HAP-1 (cell line): Measurements from ENCODE around the gene FSTL4.
"Not testable (repeated sequence)": the region's sequence is repeated elsewhere in the genome, so short reads cannot be mapped to it uniquely, and the experiment has no call there.

Experiments used
- DNase-seq, 2 experiments: peaks; one replicate each; pipeline ENCODE4 v3.0.0-alpha.2; 2016 to 2020; ENCODE audit warnings: low spot score in 2 of 2
- H3K27me3 ChIP-seq: fragments of 250-450 bp; sonication (Bioruptor Pico); 2 replicates; pipeline ENCODE4 v1.5.1; 2020; ENCODE audit warnings: low read depth, mild to moderate bottlenecking, moderate library complexity
- H3K36me3 ChIP-seq: fragments of 250-450 bp; sonication (Bioruptor Pico); replicated peaks from 2 replicates; pipeline ENCODE4 v1.5.1; 2020; ENCODE audit warnings: mild to moderate bottlenecking
- H3K4me1 ChIP-seq: fragments of 250-450 bp; sonication (Bioruptor Pico); 2 replicates; pipeline ENCODE4 v1.5.1; 2020; ENCODE audit warnings: mild to moderate bottlenecking
- H3K4me3 ChIP-seq: fragments of 250-450 bp; sonication (Bioruptor Pico); 2 replicates; pipeline ENCODE4 v1.5.1; 2020; ENCODE audit warnings: mild to moderate bottlenecking, moderate library complexity
- H3K9me3 ChIP-seq: fragments of 250-450 bp; sonication (Bioruptor Pico); 2 replicates; pipeline ENCODE4 v1.5.1; 2020; ENCODE audit warnings: mild to moderate bottlenecking, moderate library complexity
- in situ Hi-C: fragments of 300-500 bp; cut with MboI; formaldehyde crosslinking; loops from 3 replicates; pipeline ENCODE4 v1.14.3; 2020; ENCODE audit warnings: low sequenced_read_pairs, inconsistent platforms, mixed read lengths

FSTL4 gene

DNA sequence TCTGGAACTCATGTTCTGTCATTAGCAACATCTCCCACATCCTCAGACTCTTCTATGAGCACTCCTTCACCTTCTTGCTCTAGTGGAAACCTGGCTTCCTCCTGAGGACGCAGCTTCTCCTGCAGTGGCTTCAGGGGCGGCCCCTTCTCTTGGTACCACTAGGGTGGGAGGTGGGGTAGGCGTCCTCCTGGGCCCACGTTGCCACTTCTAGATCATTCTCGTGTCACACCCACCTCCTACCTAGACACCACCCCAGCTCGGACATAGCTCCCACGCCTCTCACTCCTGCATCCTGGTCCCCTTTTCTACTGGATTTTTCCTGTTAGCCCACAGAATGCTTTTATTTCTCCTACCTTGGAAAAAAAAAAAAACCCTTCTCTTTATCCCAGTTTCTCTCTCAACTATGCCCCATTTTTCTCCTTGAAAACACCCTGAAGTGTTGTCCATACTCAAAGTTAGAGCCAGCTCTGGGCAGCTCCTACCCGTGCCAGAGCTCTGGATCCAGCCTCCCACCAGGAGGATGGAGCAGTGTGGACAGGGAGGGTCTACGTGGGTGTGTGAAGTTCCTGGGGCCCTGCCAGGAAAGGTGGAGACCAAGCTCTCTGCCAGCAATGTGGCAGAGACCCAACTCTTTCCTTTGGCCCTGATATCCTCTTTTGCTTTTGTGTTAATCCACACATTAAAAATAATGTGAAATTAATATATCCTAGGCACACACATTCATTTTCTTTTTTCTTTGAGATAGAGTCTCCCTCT lies 381.3 kb downstream of the FSTL4 start:
- Histone ChIP-seq H3K27me3 (no peaks in the 10 kb centered on the region), H3K4me1 (no peaks in the 10 kb centered on the region), H3K36me3 (no peaks in the 10 kb centered on the region), H3K4me3 (no peak overlapping the region), H3K9me3 (no peaks in the 10 kb centered on the region)
- in situ Hi-C loops = no loop called here
- DNase-seq = no peak

DNA sequence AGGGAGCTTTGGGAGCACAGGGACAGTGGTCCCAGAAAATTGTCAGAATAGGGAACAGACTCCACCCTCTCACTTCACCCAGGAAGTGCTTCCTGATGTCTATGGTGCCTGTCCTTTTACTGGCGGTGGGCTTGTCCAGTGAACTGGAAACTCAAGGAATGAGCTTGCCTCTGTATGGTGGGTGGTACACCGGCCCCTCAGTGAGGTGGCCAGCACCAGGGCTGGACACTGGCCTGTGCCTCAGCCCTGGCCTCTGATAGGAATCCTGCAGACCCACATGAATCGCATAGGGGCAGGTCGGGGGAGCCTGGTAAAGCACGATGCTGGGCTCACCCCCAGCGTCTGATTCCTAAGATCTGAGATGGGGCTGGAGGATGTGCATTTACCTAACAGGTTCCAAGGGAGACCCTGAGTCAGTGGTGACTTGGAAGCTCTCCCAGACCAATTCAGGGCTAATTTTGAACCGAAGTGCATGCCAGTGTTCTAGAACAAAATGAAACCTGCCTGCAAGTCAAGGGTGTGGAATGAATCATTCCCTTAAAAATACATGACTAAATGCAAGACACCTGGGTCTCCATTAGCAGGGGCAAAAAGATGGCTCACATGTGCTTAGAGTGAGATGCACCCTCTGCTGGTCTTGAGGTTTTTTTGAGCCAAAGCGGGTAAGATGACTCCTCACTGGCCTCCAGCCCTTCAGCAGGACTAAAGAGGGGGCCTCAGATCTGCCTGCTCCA lies 382.2 kb downstream of the FSTL4 start:
- no peak for DNase-seq
- in situ Hi-C loops = no loop called here
- H3K4me1 ChIP-seq = no peaks in the 10 kb centered on the region

DNA sequence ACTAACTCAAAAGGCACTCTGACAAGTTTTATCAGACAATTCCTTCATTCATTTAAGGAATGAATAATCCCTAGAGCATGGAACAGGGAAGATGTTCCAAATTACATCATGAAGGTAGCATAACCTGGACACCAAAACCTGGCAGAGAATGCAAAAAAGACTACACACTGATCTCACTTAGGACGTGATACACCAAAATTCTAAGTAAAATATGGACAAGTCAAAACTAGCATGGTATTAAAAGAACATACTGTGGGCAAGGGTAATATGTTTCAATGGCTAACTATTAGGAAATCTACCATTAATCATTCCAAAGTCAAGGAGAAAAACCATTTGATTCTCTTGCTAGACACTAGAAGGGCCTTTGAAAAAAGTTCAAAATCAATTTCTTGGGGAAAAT lies 384.0 kb downstream of the FSTL4 start:
- Histone ChIP-seq H3K4me3 (no peak overlapping the region), H3K36me3 (no peaks in the 10 kb centered on the region), H3K9me3 (no peaks in the 10 kb centered on the region), H3K4me1 (no peaks in the 10 kb centered on the region), H3K27me3 (no peaks in the 10 kb centered on the region)
- in situ Hi-C loops = no loop called here
- no peak for DNase-seq

More for the DNA sequence above, 382.2 kb downstream of the FSTL4 start:
- H3K4me3 ChIP-seq = no peak overlapping the region
- no peaks in the 10 kb centered on the region for H3K9me3 ChIP-seq
- H3K36me3 ChIP-seq = no peaks in the 10 kb centered on the region
- no peaks in the 10 kb centered on the region for H3K27me3 ChIP-seq

DNA sequence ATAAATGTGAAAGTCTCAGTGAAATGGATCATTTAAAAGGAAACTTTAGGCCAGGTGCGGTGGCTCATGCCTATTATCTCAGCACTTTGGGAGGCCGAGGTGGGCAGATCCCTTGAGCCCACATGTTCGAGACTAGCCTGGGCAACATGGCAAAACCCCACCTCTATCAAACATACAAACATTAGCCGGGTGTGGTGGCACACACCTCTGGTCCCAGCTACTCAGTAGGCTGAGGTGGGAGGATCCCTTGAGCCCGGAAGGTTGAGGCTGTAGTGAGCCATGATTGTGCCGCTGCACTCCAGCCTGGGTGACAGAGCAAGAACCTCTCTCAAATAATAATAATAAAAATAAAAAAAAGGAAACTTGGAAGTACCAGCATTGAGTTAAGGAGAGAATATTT lies 384.4 kb downstream of the FSTL4 start:
- no peaks in the 10 kb centered on the region for H3K36me3 ChIP-seq
- no peaks in the 10 kb centered on the region for H3K4me1 ChIP-seq
- no peak for DNase-seq
- H3K27me3 ChIP-seq = no peaks in the 10 kb centered on the region
- no peak overlapping the region for H3K4me3 ChIP-seq
- in situ Hi-C loops = no loop called here
- no peaks in the 10 kb centered on the region for H3K9me3 ChIP-seq

DNA sequence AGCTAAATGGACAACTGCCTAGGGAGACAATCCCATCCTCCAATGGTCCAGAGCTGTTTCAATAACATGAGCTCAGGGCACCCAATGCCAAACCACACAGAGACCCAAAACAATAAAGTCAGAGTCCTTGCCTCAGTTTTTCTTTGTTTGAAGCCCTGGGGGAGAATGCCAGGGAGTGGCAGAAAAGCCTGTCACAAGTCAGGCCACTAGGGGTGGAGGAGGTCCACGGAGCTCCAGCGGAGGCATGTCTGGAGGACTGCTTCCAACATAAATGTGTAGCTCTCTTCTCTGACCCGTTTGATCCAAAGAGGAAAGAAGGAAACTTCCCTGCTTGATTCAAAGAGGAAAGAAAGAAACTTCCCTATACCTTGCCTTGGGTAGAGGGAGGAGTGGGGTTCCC lies 385.3 kb downstream of the FSTL4 start:
- DNase-seq = no peak
- no peaks in the 10 kb centered on the region for H3K9me3 ChIP-seq
- H3K36me3 ChIP-seq = no peaks in the 10 kb centered on the region
- no peak overlapping the region for H3K4me3 ChIP-seq
- in situ Hi-C loops = no loop called here
- no peaks in the 10 kb centered on the region for H3K27me3 ChIP-seq
- H3K4me1 ChIP-seq = no peaks in the 10 kb centered on the region

DNA sequence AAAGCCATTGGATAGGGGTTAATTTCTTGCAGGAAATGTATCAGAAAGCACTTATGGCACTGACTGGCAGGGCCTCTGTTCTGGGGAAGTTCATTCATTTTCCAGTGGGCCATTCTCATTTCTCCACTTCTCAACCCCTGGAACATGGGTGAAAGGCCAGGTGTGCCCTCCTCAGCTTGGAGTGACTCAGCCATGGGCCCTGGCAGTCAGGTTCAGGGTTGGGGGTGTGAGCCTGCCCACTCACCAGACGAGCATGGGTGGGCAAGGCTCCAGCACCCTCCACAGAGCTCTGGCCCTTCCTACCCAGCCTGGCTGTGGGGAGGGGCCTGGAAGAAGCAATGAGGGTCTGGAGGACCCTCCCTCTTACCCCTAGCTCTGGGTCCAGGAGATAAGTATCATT lies 386.2 kb downstream of the FSTL4 start:
- in situ Hi-C loops = no loop called here
- H3K36me3 ChIP-seq = no peaks in the 10 kb centered on the region
- H3K4me1 ChIP-seq = no peaks in the 10 kb centered on the region
- no peak overlapping the region for H3K4me3 ChIP-seq
- no peak for DNase-seq
- no peaks in the 10 kb centered on the region for H3K9me3 ChIP-seq
- H3K27me3 ChIP-seq = no peaks in the 10 kb centered on the region

DNA sequence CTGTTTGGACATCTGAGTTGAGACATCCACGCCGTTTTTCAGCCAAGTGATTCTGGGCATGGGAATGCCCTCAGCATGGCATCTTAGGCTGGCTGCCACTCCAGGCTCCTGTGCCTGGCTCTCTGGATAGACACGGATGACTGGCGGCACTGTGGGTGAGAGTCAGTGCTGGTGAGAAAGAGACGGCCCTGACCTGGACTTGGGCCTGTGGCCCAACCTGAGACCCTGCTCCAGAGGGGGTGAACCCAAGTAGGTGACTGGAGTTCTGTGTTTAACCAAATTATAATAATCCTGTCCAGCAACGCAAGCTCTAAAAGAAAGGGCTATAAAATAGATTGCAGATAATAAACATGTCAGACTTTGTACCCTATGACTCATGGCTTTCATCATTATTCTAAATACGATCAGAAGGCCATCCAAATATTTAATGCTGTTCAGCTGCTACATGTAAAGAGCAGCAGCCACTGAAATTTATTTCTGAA lies 386.6 kb downstream of the FSTL4 start:
- no peaks in the 10 kb centered on the region for H3K9me3 ChIP-seq
- no peaks in the 10 kb centered on the region for H3K27me3 ChIP-seq
- no peaks in the 10 kb centered on the region for H3K4me1 ChIP-seq
- in situ Hi-C loops = no loop called here
- no peaks in the 10 kb centered on the region for H3K36me3 ChIP-seq
- H3K4me3 ChIP-seq = no peak overlapping the region
- no peak for DNase-seq

DNA sequence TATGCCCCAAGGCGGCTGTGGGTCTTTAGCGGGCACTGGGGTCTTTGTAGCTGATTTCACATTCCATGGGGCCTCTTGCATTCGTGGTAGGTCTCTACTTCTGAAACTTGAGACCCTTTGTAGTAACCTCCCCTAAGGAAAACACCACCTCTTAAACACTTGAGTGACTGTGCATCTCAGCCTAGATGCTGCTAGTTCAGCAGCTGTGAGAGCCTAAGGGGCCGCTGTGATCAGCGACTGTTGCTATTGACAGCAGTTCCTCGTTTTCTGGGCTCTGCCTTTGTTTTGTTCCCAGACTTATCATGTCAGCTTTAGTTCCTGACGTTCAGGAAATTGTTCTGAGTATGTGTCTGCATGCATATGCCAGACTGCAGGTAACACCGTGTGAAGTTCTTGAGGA lies 389.4 kb downstream of the FSTL4 start:
- in situ Hi-C loops = no loop called here
- DNase-seq = no peak

DNA sequence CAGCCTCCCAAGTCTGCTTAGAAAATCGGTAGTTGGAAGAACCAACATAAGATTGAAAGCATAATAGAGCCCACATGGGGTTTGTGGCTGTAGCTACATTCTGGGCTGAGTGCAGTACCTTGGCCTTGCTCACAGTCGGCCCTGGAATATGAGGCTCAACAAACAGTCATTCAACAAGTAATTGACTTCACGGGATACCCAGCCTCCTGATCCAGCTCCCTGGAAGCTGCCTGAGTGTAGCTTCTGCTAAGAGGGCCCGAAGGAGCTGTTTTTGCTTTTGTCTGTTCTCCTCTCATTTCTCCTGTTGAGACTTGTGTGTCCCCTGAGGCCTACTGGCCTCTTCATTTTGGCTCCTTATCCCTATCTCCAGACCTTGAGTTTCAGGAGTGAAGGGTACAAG lies 389.8 kb downstream of the FSTL4 start:
- H3K9me3 ChIP-seq = no peaks in the 10 kb centered on the region
- in situ Hi-C loops = no loop called here
- H3K4me3 ChIP-seq = no peak overlapping the region
- H3K36me3 ChIP-seq = no peaks in the 10 kb centered on the region
- DNase-seq = no peak
- no peaks in the 10 kb centered on the region for H3K27me3 ChIP-seq
- H3K4me1 ChIP-seq = no peaks in the 10 kb centered on the region

More for the DNA sequence above, 389.4 kb downstream of the FSTL4 start:
- Histone ChIP-seq H3K27me3 (no peaks in the 10 kb centered on the region), H3K4me1 (no peaks in the 10 kb centered on the region), H3K9me3 (no peaks in the 10 kb centered on the region), H3K36me3 (no peaks in the 10 kb centered on the region), H3K4me3 (no peak overlapping the region)

DNA sequence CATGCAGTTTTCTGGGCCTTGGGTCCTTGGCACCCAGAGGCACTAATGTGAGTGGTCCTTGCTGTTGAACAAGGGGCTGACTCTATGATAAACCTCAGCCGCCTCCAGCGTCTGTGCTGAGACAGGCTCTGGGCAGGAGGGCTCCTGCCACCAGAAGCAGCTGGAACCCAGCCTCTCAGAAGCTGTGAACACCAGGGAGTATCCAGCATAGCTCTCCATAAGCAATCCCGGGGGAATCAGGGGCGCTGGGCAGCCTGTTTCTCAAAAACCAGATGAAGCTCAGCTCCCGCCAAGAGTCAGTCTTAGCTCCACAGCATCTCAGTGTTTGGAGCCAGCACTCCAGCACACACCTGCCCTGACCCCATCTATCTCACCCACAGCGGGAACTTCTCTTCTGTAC lies 390.3 kb downstream of the FSTL4 start:
- Histone ChIP-seq H3K4me1 (no peaks in the 10 kb centered on the region), H3K36me3 (no peaks in the 10 kb centered on the region), H3K27me3 (no peaks in the 10 kb centered on the region), H3K4me3 (no peak overlapping the region), H3K9me3 (no peaks in the 10 kb centered on the region)
- no peak for DNase-seq
- in situ Hi-C loops = no loop called here

DNA sequence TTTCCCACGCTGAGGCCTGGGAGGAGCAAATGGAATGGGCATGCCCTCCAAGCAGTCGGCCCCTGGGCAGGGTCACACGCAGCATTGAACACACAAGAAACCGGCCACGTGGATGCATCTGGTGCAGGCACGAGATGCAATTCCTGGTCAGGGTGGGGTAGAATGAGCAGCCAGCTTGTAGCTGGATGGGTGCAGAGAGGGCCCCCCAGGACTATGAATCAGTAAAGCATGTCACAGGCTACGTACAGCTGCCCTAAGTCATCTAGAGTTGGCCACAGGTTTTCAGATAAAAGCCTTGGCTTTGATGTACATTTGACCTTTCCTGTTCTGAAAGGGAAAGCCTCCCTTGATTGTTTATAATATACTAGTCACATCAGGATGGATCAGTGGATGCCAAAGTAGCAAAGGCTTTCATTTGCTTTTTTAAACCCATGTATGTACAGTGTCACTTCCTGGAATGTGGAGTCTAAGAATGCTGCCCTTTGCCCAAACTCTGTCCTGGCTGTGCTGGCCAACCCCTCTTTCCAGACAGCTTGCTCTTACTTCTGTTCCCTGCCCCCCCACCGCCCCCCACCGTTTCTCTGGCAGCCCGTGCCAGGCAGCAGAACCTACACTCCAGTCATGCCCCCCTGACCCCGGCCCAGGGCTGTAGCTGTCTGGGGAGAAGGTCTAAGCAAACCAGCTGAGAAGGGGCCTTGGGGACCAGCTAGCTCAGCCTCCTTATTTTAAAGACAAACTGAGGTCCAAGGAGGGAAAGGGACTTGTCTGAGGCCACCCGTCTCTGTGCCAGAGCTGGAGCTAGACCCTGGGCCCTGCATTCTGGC lies 391.3 kb downstream of the FSTL4 start:
- in situ Hi-C loops = no loop called here

DNA sequence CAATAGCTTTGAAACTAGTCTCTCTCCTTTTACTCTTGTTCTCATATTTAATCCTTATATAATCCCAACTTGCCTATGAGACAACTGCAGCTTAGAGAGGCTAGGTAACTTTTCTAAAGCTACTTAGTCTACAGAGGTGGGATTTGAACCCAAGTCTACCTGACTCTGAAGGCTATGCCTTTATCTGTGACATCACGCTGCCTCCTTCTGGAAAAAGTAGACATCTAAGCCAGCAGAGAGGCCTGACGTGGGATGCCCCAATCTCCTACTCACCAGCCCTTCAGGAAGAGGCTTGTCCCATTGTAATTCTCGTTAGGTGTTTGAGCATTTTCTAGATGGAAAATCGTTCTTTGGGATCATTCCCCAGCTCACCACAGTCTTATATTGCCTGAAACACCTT lies 393.0 kb downstream of the FSTL4 start:
- Histone ChIP-seq H3K27me3 (no peaks in the 10 kb centered on the region), H3K4me1 (no peaks in the 10 kb centered on the region), H3K4me3 (no peak overlapping the region), H3K36me3 (no peaks in the 10 kb centered on the region), H3K9me3 (no peaks in the 10 kb centered on the region)
- in situ Hi-C loops = no loop called here
- no peak for DNase-seq

More for the DNA sequence above, 391.3 kb downstream of the FSTL4 start:
- no peak for DNase-seq
- no peaks in the 10 kb centered on the region for H3K9me3 ChIP-seq
- H3K36me3 ChIP-seq = no peaks in the 10 kb centered on the region
- H3K27me3 ChIP-seq = no peaks in the 10 kb centered on the region
- no peaks in the 10 kb centered on the region for H3K4me1 ChIP-seq
- H3K4me3 ChIP-seq = no peak overlapping the region

DNA sequence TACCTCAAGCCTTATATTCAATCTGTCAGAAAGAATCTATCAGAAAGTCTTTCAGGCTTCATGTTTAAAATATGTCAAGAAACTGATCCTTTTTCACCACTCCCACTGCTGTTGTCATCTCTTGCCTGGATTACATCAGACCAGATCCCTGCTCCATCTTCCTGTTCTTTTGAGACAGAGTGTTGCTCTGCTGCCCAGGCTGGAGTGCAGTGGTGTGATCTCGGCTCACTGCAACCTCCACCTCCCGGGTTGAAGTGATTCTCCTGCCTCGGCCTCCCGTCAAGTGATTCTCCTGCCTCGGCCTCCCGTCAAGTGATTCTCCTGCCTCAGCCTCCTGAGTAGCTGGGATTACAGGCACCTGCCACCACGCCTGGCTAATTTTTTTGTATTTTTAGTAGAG lies 396.2 kb downstream of the FSTL4 start:
- H3K9me3 ChIP-seq, in situ Hi-C loops, H3K36me3 ChIP-seq, H3K4me3 ChIP-seq, H3K4me1 ChIP-seq, H3K27me3 ChIP-seq, DNase-seq: not testable (repeated sequence)
